ENCODE results near the gene SORCS2. TPM values are rescaled to one million over a fixed set of nuclear protein-coding genes. Genes with fewer than 3 reads are reported as not detected.

Gene SORCS2
- polyA plus RNA-seq, 1 of the 3 experiments (the other 2 are of a cell fraction) = 1.6 TPM

DNA sequence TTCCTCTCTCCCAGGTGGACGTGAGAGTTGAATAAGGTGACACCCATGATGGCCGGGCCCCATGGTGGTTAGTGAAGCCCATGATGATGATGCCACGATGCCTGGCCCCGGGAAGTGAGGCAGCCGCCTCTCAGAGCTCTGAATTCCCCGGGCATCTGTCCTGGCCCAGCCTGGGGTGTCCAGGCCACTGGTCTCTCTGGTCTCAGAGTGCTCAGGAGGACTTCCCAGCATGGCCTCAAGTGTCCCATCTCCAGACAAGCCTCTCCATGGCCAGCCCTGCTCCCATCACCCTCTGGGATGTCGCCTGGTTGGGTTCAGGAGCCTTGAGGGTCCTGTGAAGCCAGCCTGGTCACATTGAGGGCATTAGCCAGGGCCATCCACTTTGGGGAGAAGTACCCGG lies 267.1 kb downstream of the SORCS2 start:
- H4K20me1 ChIP-seq (ENCODE audit: insufficient read depth) = no peaks in the 10 kb centered on the region
- H3K9ac ChIP-seq = no peak overlapping the region
- no peak overlapping the region for H3K4me3 ChIP-seq (ENCODE audit: low read depth in 2 of 2, low read length in 1 of 2)
- no peaks in the 10 kb centered on the region for H3K9me2 ChIP-seq
- no peak for DNase-seq
- WGBS (ENCODE audit: low lambda C conversion rate) = 63% methylated on average over 6 of the region's 8 CpGs
- H3F3A ChIP-seq (replicated peaks; ENCODE audit: insufficient read depth) = no peaks in the 10 kb centered on the region
- ChIA-PET POLR2A (no interaction called here), CTCF (no interaction called here)
- TF ChIP-seq RAD21 (IDR thresholded peaks at IDR 0.05; ENCODE audit: low read length) = no peak
- H3K4me1 ChIP-seq (ENCODE audit: control insufficient read depth in 1 of 2, insufficient read depth in 2 of 2, low read depth in 1 of 2, low read length in 1 of 2) = peaks cover 0 to 24% of the 10 kb centered on the region in 2 experiments; a peak in 1 of 4 replicates
- H3K27ac ChIP-seq (ENCODE audit: low read depth in 2 of 2, low read length in 1 of 2) = no peak overlapping the region
- H3K27me3 ChIP-seq (ENCODE audit: insufficient read depth) = no peaks in the 10 kb centered on the region
- no peak overlapping the region for H2AFZ ChIP-seq (ENCODE audit: low read depth)
- H3K36me3 ChIP-seq (replicated peaks in 1 of 2; ENCODE audit: control insufficient read depth in 1 of 2, insufficient read depth in 2 of 2, low read length in 1 of 2) = no peaks in the 10 kb centered on the region
- no peaks in the 10 kb centered on the region for H3K9me3 ChIP-seq
- no peak overlapping the region for H3K4me2 ChIP-seq
- H3K79me2 ChIP-seq (ENCODE audit: insufficient read depth) = no peaks in the 10 kb centered on the region

DNA sequence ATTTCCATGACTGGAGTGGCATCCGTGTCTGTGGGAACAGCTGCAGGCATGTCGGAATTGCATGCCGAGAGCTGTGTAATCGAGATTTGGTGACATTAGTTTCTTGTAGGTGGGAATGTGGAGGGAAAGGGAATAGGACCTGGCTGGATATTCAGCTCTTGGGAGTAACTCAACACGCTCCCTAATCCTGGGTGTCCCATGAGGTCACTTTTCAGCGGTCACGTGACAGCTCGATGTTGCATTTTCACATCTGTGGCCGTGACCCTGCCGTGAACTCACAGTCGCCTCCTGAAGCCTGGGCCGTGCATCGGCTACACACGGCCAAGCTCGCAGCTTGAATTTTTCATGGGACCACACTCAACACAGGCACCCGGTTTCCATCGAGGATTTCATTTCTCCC lies 268.2 kb downstream of the SORCS2 start:
- Histone ChIP-seq H3F3A (replicated peaks; ENCODE audit: insufficient read depth) (no peaks in the 10 kb centered on the region), H3K4me2 (no peak overlapping the region), H4K20me1 (ENCODE audit: insufficient read depth) (no peaks in the 10 kb centered on the region), H3K4me3 (ENCODE audit: low read depth in 2 of 2, low read length in 1 of 2) (no peak overlapping the region), H3K27me3 (ENCODE audit: insufficient read depth) (no peaks in the 10 kb centered on the region), H3K9ac (no peak overlapping the region), H3K79me2 (ENCODE audit: insufficient read depth) (no peaks in the 10 kb centered on the region), H3K9me3 (no peaks in the 10 kb centered on the region), H3K9me2 (no peaks in the 10 kb centered on the region), H3K36me3 (replicated peaks in 1 of 2; ENCODE audit: control insufficient read depth in 1 of 2, insufficient read depth in 2 of 2, low read length in 1 of 2) (no peaks in the 10 kb centered on the region), H3K27ac (ENCODE audit: low read depth in 2 of 2, low read length in 1 of 2) (no peak overlapping the region; a peak in 1 of 4 replicates), H3K4me1 (ENCODE audit: control insufficient read depth in 1 of 2, insufficient read depth in 2 of 2, low read depth in 1 of 2, low read length in 1 of 2) (peaks cover 0 to 24% of the 10 kb centered on the region in 2 experiments; a peak in 1 of 4 replicates), H2AFZ (ENCODE audit: low read depth) (no peak overlapping the region)
- ChIA-PET POLR2A (no interaction called here), CTCF (interaction anchor here (0.8 to 2.2 kb wide), 5 partner anchors 14 to 344 kb away, joined by 3 to 18 read pairs (median 3); partner anchors contain the start of gene SORCS2)
- 71% methylated on average over 17 of the region's 17 CpGs for WGBS (ENCODE audit: low lambda C conversion rate)
- DNase-seq = peak; percentile 48
- no peak for TF ChIP-seq SMC3 (IDR thresholded peaks at IDR 0.05; ENCODE audit: low read depth, low read length)
- TF ChIP-seq, protein P1, sequence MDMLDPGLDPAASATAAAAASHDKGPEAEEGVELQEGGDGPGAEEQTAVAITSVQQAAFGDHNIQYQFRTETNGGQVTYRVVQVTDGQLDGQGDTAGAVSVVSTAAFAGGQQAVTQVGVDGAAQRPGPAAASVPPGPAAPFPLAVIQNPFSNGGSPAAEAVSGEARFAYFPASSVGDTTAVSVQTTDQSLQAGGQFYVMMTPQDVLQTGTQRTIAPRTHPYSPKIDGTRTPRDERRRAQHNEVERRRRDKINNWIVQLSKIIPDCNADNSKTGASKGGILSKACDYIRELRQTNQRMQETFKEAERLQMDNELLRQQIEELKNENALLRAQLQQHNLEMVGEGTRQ (IDR thresholded peaks at IDR 0.05; ENCODE audit: borderline replicate concordance, low read depth, low read length) = 0 out of 2 replicates have a peak, but pooled peaks have one; percentile 12

DNA sequence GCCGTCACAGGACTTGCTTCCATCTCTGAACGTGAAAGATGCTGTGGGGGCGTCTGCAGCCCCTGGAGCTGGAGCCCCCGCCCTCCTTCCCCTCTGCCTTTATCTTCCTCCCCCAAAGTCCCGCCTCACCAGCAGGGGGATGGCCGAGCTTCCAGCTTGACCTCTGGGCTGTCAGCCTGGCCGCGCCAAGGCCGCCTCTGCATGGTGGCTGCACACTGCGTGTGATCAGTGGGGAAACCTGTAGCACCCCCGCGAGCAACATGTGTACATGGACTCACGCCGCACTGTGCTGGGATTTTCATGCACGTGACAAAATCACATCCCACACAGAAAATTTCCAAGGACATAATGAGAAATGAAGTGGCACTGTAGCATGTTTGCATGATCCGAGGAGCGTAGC lies 268.9 kb downstream of the SORCS2 start:
- WGBS (ENCODE audit: low lambda C conversion rate) = 71% methylated on average over 17 of the region's 17 CpGs
- Histone ChIP-seq H3K79me2 (ENCODE audit: insufficient read depth) (no peaks in the 10 kb centered on the region), H3K36me3 (replicated peaks in 1 of 2; ENCODE audit: control insufficient read depth in 1 of 2, insufficient read depth in 2 of 2, low read length in 1 of 2) (no peaks in the 10 kb centered on the region), H3K4me3 (ENCODE audit: low read depth in 2 of 2, low read length in 1 of 2) (no peak overlapping the region), H2AFZ (ENCODE audit: low read depth) (no peak overlapping the region), H3K9ac (no peak overlapping the region), H3K4me1 (ENCODE audit: control insufficient read depth in 1 of 2, insufficient read depth in 2 of 2, low read depth in 1 of 2, low read length in 1 of 2) (peaks cover 0 to 24% of the 10 kb centered on the region in 2 experiments; a peak in 1 of 4 replicates), H3K27ac (ENCODE audit: low read depth in 2 of 2, low read length in 1 of 2) (no peak overlapping the region), H3K9me3 (no peaks in the 10 kb centered on the region), H3K27me3 (ENCODE audit: insufficient read depth) (no peaks in the 10 kb centered on the region), H4K20me1 (ENCODE audit: insufficient read depth) (no peaks in the 10 kb centered on the region), H3F3A (replicated peaks; ENCODE audit: insufficient read depth) (no peaks in the 10 kb centered on the region), H3K4me2 (no peak overlapping the region), H3K9me2 (no peaks in the 10 kb centered on the region)
- peak; percentile 69 for DNase-seq
- POLR2A ChIA-PET = no interaction called here
- CTCF ChIA-PET = interaction anchor here (0.8 to 2.8 kb wide), 8 partner anchors 10 to 268 kb away, joined by 3 to 18 read pairs (median 3); partner anchors contain the start of gene SORCS2
- no peak for TF ChIP-seq RCOR1 (IDR thresholded peaks at IDR 0.05; ENCODE audit: low read length)
- no peak for TF ChIP-seq YY1 (IDR thresholded peaks at IDR 0.05; ENCODE audit: low read depth)
- no peak for TF ChIP-seq GATA2 (CRISPR knock-in tag; IDR thresholded peaks at IDR 0.05)
- TF ChIP-seq, protein P2, sequence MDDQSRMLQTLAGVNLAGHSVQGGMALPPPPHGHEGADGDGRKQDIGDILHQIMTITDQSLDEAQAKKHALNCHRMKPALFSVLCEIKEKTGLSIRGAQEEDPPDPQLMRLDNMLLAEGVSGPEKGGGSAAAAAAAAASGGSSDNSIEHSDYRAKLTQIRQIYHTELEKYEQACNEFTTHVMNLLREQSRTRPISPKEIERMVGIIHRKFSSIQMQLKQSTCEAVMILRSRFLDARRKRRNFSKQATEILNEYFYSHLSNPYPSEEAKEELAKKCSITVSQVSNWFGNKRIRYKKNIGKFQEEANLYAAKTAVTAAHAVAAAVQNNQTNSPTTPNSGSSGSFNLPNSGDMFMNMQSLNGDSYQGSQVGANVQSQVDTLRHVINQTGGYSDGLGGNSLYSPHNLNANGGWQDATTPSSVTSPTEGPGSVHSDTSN (IDR thresholded peaks at IDR 0.05) = no peak
- TF ChIP-seq, protein P1 (IDR thresholded peaks at IDR 0.05; ENCODE audit: borderline replicate concordance, low read depth, low read length) = no peak
- TF ChIP-seq, protein P3, sequence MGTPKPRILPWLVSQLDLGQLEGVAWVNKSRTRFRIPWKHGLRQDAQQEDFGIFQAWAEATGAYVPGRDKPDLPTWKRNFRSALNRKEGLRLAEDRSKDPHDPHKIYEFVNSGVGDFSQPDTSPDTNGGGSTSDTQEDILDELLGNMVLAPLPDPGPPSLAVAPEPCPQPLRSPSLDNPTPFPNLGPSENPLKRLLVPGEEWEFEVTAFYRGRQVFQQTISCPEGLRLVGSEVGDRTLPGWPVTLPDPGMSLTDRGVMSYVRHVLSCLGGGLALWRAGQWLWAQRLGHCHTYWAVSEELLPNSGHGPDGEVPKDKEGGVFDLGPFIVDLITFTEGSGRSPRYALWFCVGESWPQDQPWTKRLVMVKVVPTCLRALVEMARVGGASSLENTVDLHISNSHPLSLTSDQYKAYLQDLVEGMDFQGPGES (IDR thresholded peaks at IDR 0.05; ENCODE audit: low read depth, low read length) = no peak
- no peak for TF ChIP-seq TAF1 (IDR thresholded peaks at IDR 0.05; ENCODE audit: borderline replicate concordance, low read depth, low read length)
- TF ChIP-seq POLR2AphosphoS5 (IDR thresholded peaks at IDR 0.05; ENCODE audit: low read depth, low read length) = no peak
- no peak for TF ChIP-seq FOXM1 (IDR thresholded peaks at IDR 0.05; ENCODE audit: low read depth)
- TF ChIP-seq EZH2phosphoT487 (IDR thresholded peaks at IDR 0.05; ENCODE audit: borderline replicate concordance, low read depth) = no peak
- TF ChIP-seq GABPA (IDR thresholded peaks at IDR 0.05; ENCODE audit: low read depth) = no peak
- TF ChIP-seq FOXJ3 (CRISPR knock-in tag; IDR thresholded peaks at IDR 0.05) = no peak
- TF ChIP-seq, protein P4, sequence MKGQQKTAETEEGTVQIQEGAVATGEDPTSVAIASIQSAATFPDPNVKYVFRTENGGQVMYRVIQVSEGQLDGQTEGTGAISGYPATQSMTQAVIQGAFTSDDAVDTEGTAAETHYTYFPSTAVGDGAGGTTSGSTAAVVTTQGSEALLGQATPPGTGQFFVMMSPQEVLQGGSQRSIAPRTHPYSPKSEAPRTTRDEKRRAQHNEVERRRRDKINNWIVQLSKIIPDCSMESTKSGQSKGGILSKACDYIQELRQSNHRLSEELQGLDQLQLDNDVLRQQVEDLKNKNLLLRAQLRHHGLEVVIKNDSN (IDR thresholded peaks at IDR 0.05; ENCODE audit: borderline replicate concordance, low read depth) = no peak
- no peak for TF ChIP-seq FOSL2 (IDR thresholded peaks at IDR 0.05; ENCODE audit: borderline replicate concordance, low read depth)
- TF ChIP-seq MEF2A (IDR thresholded peaks at IDR 0.05; ENCODE audit: borderline replicate concordance, low read depth) = no peak

Measured in SK-N-SH (cell line).